Right renal pelvis (tissue), 4 donors: ENCODE data around the gene INSRR. TPM values are rescaled to one million over a fixed set of nuclear protein-coding genes. Genes with fewer than 3 reads are reported as not detected.

Experiments
- DNase-seq, 4 donors: peaks; one replicate each; pipeline ENCODE4 v3.0.0-alpha.2; 2013; ENCODE audit warnings: low read depth in 4 of 4, low spot score in 3 of 4, missing footprints in 1 of 4
- polyA plus RNA-seq, 4 donors: library from polyadenylated mRNA; unstranded; fragments of 120-200 nt; gene quantifications; one replicate each; pipeline ENCODE4 v1.2.1, GENCODE V29; 2013; ENCODE audit not compliant: insufficient read length in 4 of 4

The INSRR gene
- polyA plus RNA-seq, 4 donors, result 1.5 to 2.8 (median 1.8) TPM

DNA sequence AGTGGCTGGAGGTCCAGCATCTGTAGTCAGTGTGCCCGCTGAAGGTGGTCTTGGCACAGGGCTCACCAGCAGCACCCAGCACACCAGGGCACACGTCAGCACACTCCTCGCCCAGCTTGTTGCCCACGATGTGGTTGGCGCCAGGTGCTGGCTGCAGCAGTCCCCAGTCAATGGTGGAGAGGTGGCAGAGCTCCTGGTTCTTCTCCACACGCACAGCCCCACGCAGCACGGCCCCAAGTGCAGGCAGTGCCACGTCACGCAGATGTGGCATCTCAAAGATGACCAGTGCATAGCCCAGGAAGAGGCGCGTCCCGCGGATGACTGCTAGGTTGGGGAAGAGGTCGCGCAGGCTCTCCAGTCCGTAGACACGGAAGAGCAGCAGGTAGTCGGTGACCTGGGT, 5.2 kb downstream of the INSRR start:
- DNase-seq, result no peak

DNA sequence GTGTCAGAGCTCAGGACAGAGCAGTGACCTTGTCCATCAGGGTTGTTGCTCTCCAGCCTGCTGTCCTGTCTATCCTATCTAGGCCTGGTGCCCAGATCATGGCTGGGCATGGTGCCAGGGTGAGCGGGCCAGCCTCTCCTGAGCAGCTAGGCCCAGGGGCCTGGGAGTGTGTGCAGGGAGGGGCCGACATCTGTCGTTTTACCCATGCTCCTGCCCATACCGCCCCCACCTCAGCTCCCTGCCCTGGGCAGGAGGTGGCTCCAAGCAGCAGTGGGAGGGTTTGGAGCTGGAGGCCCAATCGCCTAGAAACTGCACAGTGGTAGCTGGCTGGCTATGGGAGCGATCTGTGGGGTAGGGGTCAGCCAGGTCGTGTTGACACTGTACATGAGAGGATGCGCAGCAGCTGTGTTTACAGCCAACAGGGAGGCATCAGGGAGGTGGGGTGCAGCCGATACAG, 6.5 kb downstream of the INSRR start:
- peak in 1 of 4 donors; percentile 56 for DNase-seq

DNA sequence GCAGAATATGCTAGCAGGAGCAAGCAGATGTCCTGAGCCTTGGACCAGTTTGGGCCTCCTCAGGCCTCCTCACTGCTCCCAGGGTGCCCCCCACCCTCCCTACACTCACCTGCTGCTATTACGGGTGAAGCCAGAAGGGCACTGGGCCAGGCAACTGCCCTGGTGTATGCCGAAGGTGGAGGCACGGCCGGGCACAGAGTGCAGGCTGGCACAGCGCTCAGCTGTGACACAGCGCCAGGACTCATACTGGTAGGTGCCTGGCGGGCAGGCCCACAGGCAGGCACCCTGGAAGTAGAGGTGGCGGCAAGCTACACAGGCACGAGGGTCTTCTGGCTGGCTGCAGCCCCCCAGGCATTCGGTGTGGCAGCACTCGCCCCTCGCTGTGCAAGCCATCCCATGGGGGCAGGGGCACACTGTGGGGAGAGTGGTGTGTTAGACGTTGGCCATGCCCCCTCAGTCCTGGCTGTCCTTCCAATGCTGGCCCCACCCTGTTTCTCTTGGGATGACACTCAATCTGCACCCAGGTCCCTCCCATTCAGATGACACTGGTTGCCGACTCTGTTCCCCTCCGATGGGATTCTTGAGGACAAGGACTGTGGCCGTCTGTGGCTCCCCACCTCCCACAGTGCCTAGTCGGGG, 7.0 kb downstream of the INSRR start:
- no peak for DNase-seq

DNA sequence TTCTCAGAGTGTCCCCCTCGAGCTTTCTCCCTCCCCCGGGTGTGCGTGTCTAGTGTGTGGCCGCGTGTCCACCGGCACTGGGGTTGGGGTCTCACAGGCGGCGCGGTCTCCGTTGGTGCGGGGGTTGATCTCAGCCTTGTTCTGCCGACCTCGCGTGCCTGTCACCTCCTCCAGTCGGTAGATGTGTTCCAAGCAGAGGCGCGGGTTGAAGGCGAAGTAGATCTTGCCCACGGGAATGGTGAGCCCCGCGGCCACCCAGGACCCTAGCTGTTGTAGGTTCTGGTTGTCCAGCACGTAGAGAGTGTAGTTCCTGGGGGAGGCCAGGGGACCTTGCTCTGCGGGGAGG, 9.8 kb downstream of the INSRR start:
- DNase-seq, result no peak

DNA sequence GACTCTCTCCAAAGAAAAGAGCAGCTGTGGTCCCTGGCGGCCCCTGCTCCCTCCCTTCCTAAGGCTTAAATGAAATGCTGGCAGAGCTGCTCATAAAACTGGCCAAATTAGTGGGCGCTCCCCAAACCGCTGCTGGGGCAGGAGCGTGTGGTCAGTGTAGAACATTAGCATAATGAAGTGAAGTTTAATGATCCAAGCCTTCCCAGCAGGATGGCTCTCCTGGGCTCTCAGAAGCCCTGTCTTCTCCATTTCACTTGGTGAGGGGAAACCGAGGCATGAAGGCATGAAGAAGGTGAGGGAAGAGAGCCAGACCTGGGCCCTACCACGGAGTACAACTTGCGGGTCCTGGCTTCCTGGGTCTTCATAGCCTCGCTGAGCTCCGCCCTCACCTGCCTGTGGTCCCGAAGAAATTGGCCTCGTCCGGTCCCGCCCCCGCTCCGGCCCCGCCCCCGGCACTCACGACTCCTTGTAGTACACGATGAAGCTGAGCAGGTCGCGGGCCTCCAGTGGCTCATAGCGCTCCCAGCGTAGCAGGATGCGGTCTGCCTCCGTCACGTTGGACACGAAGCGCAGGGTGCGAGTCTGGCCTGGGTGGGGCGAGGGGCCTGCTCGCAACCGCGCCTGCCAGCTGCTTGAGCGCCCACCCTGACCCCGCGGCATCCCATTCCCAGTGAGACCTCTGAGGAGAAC, 10.3 kb downstream of the INSRR start:
- DNase-seq, result no peak

DNA sequence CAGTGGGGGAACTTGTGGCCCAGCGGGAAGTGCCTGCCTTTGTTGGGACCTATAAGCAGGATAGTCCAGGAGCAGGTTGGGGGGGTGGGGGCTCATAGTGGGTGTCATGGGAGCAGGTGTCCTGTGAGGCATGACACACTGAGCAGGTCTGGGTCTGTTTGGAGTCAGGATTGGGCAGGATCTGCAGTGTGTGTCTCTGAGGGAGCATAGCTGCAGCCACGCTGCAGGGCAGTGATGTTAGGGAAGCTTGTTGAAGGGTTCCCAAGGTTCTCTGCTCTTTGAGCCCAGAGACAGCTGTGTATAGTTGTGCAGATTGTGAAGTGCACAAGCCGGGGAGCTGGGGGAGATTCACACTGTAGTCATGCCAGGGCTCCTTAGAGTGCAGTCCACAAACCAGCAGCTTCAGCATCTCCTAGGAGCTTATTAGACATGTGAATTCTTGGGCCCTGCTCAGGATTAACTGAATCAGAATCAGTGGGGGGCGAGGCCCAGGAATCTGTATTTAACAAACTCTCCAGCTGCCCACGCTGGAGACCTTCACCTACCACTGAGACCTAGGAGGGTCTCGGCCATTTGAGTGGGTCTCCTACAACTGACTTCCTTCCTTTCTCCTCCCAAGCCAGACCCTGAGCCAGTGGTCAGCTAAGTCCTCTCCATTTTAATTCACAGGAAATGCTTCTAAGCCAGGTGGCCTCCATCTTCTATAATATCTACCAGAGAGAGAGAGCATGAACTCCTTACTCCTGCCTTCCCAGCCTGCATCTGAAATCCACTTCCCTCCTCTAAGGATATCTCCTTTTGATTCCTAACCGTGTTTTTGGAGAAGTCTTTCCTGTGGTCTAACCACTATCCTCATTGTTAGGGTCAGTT, 11.1 kb downstream of the INSRR start:
- DNase-seq, result no peak

DNA sequence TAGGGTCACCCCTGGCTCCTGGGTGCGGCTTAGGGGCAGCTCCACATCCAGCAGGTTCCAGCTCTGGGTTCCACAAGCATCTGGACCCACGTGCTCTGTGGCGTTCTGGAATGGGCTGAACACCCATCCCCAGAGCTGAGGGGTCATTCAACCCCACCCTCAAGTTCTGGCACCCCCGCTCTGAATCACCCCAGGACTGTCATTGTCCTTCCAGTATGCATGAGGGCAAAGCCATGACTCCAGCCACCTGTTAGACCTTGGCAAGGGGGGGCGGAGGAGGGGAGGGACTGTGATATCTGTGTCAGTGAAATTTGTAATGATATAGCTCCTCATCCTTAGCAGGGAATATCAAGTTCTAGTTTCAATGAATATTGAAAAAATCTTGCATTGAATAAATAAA, 12.3 kb downstream of the INSRR start:
- no peak for DNase-seq

DNA sequence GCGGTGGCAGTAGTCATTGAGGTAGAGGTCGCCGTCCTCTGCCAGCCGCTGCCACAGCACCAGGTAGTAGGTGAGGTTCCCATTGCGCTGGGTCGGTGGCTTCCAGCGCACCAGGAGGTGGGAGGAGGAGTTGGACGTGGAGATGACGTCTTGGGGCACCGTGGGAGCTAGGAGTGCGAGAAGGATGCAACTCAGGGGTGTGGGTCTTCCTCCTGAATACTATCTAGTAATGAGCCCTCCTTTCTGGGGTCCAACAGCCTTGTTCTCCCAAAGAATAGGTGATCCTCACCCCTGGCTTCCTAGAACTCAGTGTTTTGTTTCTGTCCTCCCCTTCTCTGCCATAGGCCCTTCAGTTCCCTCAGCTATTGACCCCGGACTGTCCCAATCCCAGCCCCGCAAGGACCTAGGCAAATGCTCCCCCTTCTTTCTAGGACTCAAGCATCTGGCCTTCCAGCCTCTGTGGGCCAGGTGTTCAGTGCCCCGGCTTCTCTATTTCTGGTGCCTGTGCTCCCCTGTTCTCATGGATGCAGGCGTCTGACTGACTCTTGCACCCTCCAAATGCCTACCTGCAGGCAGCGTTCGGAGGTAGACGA, 12.9 kb downstream of the INSRR start:
- no peak for DNase-seq

DNA sequence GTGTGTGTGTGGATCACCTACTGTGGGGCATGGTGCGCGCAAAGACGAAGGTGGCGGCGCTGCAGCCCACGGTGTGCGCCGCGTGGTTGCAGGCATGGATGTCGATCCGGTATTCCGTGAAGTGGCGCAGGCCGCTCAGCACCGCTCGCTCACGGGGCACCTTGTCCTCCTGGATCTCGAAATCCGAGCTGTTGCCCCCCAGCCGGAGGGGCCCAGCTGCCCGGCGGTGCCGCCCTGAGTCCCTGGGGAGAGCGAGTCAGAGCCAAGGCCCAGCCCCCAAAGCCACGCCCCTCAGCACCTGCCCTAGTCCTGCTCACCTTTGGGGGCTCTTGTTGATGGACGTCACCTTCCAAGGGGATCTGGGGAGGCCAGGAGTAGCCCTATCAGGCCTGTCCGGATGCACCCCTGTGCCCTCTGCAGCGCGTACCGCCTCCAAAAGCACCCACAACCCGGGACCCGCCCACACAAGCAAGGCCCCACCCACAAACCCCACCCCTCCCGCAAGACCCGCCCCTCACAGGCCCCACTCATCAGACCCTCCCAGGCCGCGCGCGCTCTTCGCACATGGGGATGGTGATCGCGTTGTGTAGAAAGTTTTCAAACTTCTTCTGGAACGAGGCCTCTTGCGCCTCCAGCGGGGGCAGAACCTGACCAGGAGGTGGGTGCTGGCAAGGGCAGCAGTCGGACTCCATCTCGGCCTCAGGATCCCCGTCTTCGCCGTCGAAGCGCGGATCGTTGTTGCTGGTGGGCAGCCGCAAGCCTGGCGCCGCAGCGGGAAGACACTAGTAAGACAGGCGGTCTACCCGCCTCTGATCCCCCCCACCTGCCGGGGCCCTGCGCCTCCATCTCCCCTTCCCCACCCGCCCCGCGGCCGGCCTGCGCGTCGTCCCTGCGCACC, 13.6 kb downstream of the INSRR start:
- DNase-seq, result no peak

DNA sequence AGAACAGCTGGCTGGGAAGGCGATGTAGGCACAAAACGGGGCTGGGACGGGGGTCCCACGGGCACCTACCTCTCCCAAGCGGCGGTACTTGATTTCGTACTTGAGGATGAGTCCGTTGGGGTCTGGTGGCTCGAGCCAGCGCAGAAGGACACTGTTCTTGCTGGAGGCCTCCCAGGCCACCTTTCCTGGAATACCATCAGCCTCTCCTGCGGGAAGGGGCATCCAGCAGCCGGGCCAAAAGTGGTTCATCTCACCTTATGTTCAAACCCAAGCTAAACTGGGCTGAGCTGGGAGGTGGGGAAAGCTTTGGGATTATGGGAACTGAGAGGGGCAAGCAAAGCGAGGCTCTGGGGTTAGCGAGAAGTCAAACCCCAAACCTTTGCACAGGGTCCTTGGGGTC, 14.3 kb downstream of the INSRR start:
- no peak for DNase-seq

DNA sequence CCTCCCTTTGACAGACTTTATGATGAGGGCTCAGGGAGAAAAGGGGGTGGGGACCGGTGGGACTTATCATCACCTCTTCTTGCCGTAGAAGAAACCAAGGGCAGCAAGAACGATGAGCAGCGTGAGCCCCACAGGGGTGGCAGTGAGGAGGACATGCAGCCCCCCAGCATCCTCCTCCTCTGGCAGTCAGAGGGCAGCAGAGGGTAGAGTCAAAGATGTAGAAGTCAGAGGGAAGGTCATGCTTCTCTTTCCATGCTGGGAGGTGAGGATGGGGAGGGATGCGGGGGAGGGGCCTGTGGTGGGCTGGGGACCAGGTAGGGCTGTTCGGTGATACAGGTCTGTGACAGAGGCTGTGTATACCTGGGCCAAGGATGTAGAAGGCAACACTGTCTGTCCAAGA, 14.8 kb downstream of the INSRR start:
- DNase-seq, result no peak

DNA sequence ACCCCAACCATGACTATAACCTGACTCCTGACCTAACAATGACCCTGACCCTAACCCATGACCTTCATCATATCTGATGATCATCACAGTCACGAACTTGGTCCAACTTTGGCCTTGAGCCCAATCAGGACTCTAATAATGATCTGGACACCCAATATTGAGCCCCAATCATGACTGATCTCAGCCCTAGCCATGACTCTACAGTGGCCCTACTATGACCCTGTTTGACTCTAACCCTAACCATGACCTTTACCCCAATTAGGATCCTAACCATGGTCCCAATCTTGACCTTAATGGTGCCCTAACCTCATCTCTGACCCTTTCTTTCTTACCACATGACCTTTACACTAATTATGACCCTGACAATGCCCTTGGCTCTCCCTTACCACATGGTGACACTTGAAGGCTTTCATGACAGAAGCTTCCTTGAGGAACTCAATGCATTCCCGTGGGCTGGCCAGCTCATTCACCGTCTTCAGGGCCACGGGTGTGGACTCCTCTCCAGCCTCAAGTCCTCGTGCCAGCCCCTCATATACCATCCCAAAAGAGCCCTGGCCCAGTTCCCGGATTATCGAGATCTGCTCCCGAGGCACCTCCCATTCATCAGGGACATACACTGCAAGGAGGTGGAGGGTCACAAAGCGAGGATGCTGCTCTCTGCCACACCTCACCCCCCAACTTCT, 16.2 kb downstream of the INSRR start:
- no peak for DNase-seq

DNA sequence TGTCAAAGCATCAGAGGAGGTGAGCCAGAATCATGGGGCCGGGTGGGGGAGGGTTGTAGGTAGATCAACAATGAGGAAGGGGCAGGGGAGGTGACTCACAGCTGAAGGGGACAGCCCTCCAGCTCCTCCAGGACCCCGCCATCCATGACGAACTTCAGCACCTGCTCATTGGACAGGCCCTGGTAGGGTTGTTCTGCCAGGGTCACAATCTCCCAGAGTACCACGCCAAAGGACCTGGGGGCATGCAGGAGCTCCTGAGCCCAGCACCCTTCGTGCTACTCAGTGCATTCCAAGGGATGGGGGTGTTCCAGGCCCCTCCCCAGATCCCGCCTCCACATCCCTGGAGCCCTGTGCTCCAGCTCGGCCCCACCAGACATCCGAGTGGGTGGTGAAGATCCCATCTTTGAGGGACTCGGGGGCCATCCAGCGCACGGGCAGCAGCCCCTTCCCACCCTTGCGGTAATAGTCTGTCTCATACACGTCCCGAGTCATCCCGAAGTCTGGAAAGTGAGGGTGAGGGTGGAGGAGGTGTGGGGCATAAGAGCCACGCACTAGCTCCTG, 17.5 kb downstream of the INSRR start:
- no peak for DNase-seq

DNA sequence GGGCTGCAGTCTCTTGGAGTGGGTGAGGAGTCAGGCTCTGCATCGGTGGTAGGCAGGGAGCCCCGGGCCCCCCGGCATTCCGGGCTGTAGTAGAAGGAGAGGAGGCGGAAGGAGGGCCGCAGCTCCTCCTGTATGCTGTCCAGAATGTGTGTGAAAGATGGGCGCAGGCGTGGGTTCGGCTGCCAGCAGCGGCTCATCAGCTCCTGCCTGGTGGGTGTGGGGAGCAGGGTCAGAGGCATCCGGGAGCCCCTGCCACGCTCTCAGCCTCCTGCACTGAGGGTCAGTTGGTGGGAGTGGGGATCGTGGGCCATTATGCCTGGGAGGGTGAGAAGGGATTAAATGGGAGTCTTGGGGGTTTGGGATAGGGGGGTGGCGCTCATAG, 18.0 kb downstream of the INSRR start:
- DNase-seq, result no peak

DNA sequence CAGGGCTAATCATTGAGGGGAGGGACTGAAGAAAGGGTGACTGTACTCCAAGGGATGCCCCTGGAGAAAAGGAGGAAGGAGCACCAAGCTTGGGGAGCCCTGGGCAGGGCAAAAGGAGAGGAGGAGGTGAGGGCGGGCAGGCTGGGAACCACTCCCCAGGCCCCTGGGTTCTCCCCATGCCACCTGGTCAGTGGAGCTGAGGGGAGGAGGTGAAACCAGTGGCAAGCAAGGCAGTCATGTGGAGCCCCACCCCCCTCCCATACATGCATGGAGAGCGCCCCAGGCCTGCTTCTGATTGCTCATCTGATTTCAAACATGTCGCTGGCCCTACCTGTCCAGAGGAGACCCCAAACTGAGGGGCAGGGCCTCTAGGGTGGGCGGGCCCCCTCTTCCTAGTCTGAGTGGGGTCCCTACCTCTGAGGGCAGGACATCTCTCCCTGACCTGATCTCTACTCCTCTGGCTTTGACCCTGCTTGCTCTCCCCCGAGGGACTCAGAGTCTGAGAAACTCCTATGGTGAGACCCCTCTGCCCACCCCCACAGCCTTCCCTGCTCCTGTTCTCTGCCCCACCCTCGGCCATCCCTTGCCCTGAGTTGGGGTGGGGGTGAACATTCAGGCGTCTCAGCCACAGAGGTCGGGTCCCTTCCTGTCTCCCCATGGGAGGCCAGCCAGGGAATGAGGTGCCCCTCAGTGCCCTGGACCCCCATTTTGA, 18.6 kb downstream of the INSRR start:
- DNase-seq, result no peak

DNA sequence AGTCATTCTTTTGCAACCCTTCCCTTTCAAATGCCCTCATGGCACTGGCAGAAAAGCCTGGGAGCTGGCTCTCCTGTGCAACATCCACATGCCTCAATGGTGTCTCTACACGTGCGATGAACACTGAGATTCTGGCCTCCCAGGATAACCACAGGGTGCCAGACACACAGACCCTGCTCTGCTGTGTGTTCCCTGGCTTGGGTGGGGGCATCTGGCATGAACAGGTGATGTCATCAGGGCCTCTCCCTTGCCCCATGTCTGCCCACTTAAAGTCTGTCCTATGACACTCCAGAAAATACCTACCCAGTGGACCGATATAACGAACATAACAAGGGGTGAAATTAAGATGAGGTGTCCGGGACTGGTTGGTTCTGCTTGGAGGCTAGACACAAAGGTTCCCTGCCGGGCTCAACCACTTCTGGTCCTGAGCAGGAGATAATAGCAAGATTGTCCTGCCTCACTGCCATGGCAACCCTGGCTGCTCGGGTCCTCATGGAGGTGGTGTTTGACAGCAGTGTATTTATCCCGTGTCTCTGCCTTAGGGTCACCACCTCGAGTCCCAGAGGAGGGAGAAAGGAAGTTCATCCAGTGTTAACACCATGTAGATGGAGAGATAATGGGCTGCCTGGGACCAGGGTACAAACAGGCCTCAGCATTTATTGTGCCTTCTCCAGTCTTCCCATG, 19.3 kb downstream of the INSRR start:
- no peak for DNase-seq

DNA sequence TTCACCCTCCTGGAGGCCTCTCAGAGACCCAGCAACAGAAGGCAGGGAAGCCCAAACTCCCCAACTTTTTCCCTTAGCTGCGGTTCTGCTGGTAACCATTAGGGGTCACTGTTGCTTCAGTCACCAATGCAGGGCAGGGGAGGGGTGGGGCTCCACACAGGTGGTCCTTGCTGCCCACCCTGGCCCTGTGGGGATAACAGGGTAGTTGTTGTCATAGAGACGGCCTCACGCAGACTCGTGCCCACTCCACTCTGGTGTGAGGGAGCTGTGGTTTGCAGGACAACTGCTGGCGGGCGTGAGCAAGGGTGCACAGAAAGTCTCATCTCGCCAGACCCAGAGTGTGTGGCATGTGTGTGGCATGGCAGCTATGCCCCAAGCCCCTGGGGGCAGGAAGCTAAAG, 19.9 kb downstream of the INSRR start:
- DNase-seq, result no peak

DNA sequence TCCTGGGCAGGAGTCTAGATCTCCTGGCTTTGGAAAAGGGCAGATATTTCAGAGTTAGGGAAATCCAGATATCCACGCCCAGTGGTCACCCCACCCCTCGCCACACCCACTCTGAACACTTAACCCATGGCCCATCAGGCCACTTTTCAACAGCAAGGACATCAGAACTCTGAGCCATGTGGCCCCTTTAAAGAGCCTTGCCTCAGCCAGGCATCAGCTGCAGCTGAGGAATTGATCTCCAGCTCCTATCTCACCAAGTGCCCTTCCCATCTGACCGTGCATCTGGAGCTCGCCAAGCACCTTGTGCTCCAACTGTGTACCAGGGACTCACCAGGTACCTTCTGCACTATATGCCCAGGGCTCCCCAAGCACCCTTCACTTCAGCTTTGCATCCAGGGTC, 22.0 kb downstream of the INSRR start:
- DNase-seq, result no peak
